HG03558 (cell line): Measurements from ENCODE around the gene CAMSAP2.
"Not testable (repeated sequence)": the region's sequence is repeated elsewhere in the genome, so short reads cannot be mapped to it uniquely, and the experiment has no call there.

Experiments
- ATAC-seq: cut with Tn5 transposase; IDR thresholded peaks from one replicate; pipeline ENCODE4 v1.9.1; 2021; ENCODE audit warnings: moderate number of reproducible peaks; ENCODE audit not compliant: unreplicated experiment; ENCODE audit errors: extremely low read depth

CAMSAP2 gene

GRCh38 chr1:200780545-200781369 is 42.1 kb downstream of the CAMSAP2 start:
- no peak for ATAC-seq

- ATAC-seq, result no peak
Measured at GRCh38 chr1:200783926-200784325, 45.2 kb downstream of the CAMSAP2 start.

DNA sequence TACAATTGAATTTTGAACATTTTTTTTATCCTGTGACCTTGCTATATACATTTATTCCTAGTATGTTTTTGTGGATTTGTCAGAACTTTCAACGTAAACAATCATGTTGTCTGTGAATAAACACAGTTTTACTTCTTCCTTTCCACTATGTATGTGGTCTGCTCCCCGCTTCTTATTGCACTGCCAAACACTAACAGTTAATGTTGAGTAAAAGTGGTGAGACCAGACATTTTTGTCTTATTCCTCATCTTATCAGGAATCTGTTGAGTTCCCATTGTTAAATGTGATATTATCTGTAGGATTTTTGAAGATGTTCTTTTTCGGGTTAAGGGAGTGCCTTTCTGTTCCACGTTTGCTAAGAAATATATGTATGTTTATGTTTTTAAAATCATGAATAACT is 45.9 kb downstream of the CAMSAP2 start:
- ATAC-seq, result no peak

GRCh38 chr1:200786788-200787187 is 48.1 kb downstream of the CAMSAP2 start:
- no peak for ATAC-seq

- no peak for ATAC-seq
Measured at GRCh38 chr1:200787896-200788387, 49.2 kb downstream of the CAMSAP2 start.

GRCh38 chr1:200791012-200791411 is 52.3 kb downstream of the CAMSAP2 start:
- ATAC-seq, result not testable (repeated sequence)

DNA sequence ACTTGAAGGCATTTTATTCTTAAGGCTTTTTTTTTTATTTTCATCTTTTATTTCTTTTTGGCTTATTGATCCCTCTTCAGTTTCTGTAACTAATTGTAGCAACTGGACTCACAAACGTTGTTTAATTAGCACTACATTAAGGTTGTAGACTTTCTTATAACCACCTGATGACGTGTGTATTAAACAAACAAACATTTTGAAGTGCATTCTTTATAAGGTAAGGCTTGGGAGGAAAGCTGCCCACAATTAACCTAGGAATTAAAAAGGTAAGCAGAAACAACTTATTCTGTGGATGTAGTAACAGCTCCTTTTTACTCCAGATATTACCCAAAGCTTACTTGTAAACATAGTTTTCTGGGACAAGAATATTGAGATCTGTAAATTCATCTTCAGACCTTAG is 55.0 kb downstream of the CAMSAP2 start:
- ATAC-seq, result no peak

DNA sequence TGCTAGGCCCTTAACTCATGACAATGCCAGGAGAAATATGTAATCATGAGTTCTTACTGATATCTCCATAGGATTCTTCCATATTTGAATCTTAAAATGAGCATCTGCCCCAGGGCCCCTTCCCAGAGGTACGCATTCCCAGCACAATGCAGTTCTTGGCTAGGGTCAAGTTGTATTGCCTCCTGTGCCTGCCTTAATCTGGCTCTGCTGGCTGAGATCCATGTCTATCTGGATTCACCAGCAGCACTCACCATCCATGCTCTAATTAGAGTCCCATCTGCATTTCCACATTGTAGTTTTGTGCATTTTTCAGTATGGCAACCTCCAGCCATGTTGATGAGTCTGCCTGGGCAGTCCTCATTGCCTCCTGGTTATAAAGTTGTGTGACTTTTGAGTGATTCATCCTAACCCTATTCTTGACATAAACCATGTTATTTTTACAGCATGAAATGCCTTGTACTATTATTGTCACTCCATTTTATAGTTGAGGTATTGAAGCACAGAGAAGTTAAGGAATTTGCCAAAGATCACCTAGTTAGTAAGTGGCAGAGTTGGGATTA is 55.9 kb downstream of the CAMSAP2 start:
- ATAC-seq, result no peak

GRCh38 chr1:200795156-200795555 is 56.5 kb downstream of the CAMSAP2 start:
- no peak for ATAC-seq

DNA sequence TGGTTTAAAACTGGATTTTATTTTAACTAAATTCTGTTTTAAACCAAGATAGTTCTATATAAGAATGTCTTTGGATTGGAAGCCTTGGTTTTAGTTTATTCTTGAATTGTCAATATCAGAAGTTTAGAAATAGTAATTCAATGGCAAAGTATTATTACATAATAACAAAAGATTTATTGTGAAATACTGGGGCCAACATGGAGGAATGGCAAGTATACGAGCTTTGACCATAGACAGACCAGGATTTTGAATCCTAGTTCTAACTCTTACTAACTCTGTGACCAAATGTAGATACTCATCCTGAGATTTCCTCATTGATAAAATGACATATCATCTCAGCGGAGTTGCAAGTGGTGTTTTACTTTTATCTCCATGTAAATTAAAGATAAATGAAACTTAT is 63.3 kb downstream of the CAMSAP2 start:
- ATAC-seq, result no peak

DNA sequence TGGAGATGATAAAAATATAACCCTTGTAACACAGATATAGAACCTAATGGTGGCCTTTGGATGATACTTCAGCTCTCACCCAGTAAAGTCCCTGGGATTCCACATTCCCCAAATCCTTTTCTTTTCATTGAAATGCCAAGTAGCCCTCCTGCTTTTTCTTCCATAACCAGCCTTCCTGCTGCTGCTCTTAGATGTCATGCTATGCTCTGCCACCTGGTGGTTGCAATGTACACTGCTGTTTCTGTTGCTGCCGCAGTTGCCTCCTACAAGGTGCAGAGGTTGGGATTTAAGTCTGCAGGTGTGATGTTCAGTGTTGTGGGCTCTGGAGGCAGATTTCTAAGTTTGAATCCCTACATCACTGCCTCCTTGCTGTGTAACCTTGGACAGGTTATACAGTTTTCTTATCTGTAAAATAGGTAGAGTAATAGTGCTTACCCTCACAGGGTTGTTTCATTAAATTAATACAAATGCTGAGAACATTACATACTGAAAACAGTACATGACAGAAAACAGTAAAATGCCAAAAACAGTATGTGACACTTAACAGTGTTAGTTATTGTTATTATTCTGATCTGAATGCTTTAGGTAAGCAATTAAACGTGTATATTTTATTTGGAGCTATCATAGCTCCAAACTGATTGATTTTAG is 64.3 kb downstream of the CAMSAP2 start:
- peak; percentile 52 for ATAC-seq

- ATAC-seq, result no peak
Measured at GRCh38 chr1:200805719-200806118, 67.0 kb downstream of the CAMSAP2 start.

- no peak for ATAC-seq
Measured at GRCh38 chr1:200808846-200809245, 70.2 kb downstream of the CAMSAP2 start.

DNA sequence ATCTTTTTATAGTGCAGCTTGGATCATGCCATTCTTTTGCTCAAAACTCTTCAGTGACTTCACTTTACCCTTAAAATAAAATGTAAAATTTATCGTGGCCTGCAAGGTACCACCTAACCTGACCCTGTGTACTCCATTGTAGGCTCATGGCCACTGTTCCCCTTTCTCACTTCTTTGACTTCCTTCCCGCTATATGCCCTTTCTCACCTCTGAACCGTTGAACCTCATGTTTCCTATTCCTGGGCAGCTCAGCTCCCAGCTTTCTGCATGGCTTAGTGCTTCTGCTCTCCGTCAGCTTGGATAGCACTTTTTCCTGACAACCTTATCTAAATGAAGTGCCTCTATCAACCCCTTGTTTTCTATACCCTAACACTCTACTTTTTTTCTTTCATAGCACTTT is 73.0 kb downstream of the CAMSAP2 start:
- no peak for ATAC-seq

GRCh38 chr1:200816624-200817224 is 78.0 kb downstream of the CAMSAP2 start:
- not testable (repeated sequence) for ATAC-seq

DNA sequence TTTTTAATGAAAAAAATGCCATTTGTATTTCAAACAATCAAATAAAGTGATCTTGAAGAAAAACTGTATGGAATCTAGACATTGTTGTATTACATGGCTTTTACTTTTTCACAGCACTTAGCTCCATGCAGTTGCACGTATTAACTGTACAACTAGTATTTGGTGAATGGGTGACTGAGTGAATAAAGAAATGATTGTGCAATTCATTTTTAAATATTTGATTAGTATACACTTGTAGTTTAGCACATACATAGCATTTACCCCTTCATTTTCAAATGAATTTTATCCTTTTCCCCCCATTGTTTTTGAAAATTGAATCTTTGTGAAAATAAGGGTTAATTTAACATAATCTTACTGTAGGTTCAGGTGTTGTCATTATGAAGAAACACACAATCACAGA is 79.6 kb downstream of the CAMSAP2 start:
- no peak for ATAC-seq

GRCh38 chr1:200819726-200820125 is 81.0 kb downstream of the CAMSAP2 start:
- no peak for ATAC-seq

DNA sequence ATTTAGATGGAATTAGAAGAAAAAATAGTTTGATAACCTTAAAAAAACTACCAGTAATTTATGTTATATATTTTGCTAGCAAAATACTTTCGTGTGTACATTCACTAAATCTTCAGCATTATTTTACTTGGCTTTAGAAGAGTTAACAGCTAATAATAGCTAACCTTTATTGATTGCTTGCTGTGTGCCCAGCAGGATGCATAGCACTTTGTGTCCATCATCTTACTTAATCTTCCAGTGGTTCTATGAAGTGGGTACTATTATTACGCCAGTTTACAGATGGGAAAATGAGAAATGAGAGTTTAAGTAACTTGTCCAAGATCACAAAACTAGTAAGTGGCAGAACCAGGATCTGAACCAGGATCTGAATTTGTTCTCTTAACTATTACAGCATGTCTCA is 92.4 kb downstream of the CAMSAP2 start:
- ATAC-seq, result no peak

DNA sequence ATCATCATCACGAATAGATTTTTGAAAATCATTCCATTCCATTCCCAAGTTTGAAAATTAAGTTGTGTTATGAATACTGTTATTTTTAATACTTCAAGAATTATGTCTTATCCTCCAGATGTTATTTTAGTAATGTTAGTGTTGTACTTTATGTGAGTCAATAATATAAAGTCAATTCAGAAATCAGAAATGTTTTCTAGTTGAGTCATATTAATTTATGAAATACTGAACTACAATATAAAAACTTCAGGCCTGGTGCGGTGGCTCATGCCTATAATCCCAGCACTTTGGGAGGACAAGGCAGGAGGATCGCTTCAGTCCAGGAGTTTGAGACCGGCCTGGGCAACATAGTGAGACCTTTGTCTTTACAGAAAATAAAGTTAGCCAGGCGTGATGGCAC is 95.7 kb downstream of the CAMSAP2 start:
- no peak for ATAC-seq

- no peak for ATAC-seq
Measured at GRCh38 chr1:200836213-200836612, 97.5 kb downstream of the CAMSAP2 start.
